Spleen (tissue), 7 donors: ENCODE measurements around the gene ERBB2.

ENCODE experiments used
- CTCF ChIP-seq, 11 experiments: fragments of 200-600 bp in 7 of 11; fragments of 450-650 bp in 4 of 11; sonication (generic) in 4 of 11; IDR thresholded peaks in 8 of 11; conservative IDR thresholded peaks in 3 of 11; 1 replicate in 7 of 11; 2 replicates in 4 of 11; pipeline versions ENCODE4 v1.4.0 to v1.8.0; 2016 to 2021; ENCODE audit warnings: antibody characterized with exemption in 11 of 11, inconsistent platforms in 4 of 11, mild to moderate bottlenecking in 1 of 11
- POLR2A ChIP-seq, 3 donors: fragments of 450-650 bp; IDR thresholded peaks; one replicate each; pipeline ENCODE4 v1.5.1; 2017; ENCODE audit warnings: antibody characterized with exemption in 3 of 3, mild to moderate bottlenecking in 1 of 3
- POLR2AphosphoS5 ChIP-seq, 3 donors: sonication (generic); formaldehyde crosslinking; IDR thresholded peaks; one replicate each; pipeline ENCODE4 v1.5.1; 2017; ENCODE audit warnings: antibody characterized with exemption in 3 of 3
- donor health status: DM: no; HTN: no; CAD: no; lungs with moderate emphysema.
- donor health status: DM: no; HTN: no; CAD: no.
- donor health status: DM: no; HTN: no; CAD: no.

GRCh38 chr17:39672522-39673334, 27.1 kb upstream of the ERBB2 start:
- no peak for TF ChIP-seq POLR2AphosphoS5 (IDR thresholded peaks at IDR 0.05)
- no peak for TF ChIP-seq CTCF (IDR thresholded peaks at IDR 0.05 in 8 of 11, conservative IDR thresholded peaks at IDR 0.05 in 3 of 11)
- no peak for TF ChIP-seq POLR2A (IDR thresholded peaks at IDR 0.05)
